Measurements from ENCODE around the gene CCR9.

Gene CCR9

GRCh38 chr3:45885979-45886705 lies at the start of gene CCR9:
Gene CCR9 (plus strand): TSS chr3:45886543. CDS start chr3:45894934, 8,391 bp downstream.
- DNase-seq (ENCODE audit: low read depth) = no peak
- no peak for TF ChIP-seq CTCF (IDR thresholded peaks at IDR 0.05; ENCODE audit: control insufficient read depth, extremely low read depth, insufficient read depth)
- no peak within 1 kb of the TSS for H3K4me3 ChIP-seq (ENCODE audit: low read depth, low read length)

- no peak for TF ChIP-seq CTCF (IDR thresholded peaks at IDR 0.05; ENCODE audit: control insufficient read depth, extremely low read depth, insufficient read depth)
- no peak overlapping the region for H3K4me3 ChIP-seq (ENCODE audit: low read depth, low read length)
- DNase-seq (ENCODE audit: low read depth) = no peak
Observed at GRCh38 chr3:45838466-45838865, 47.9 kb upstream of the CCR9 start.

GRCh38 chr3:45841420-45841756 lies 45.0 kb upstream of the CCR9 start:
- TF ChIP-seq CTCF (IDR thresholded peaks at IDR 0.05; ENCODE audit: control insufficient read depth, extremely low read depth, insufficient read depth) = no peak
- H3K4me3 ChIP-seq (ENCODE audit: low read depth, low read length) = peak overlapping the region; percentile 93
- no peak for DNase-seq (ENCODE audit: low read depth)

GRCh38 chr3:45841757-45842491 lies 44.4 kb upstream of the CCR9 start, which contains the start of gene LZTFL1:
Gene LZTFL1 (minus strand): TSS chr3:45842119. CDS start chr3:45841991, 128 bp downstream.
- no peak for TF ChIP-seq CTCF (IDR thresholded peaks at IDR 0.05; ENCODE audit: control insufficient read depth, extremely low read depth, insufficient read depth)
- peak within 1 kb of the TSS; percentile 93 for H3K4me3 ChIP-seq (ENCODE audit: low read depth, low read length)
- peak; percentile 96 for DNase-seq (ENCODE audit: low read depth)

- no peak for TF ChIP-seq CTCF (IDR thresholded peaks at IDR 0.05; ENCODE audit: control insufficient read depth, extremely low read depth, insufficient read depth)
- no peak overlapping the region for H3K4me3 ChIP-seq (ENCODE audit: low read depth, low read length)
- peak; percentile 67 for DNase-seq (ENCODE audit: low read depth)
Observed at GRCh38 chr3:45842851-45843625, 43.3 kb upstream of the CCR9 start.

GRCh38 chr3:45844616-45845015 lies 41.7 kb upstream of the CCR9 start:
- DNase-seq (ENCODE audit: low read depth) = no peak

More at GRCh38 chr3:45844616-45845015, 41.7 kb upstream of the CCR9 start:
- no peak overlapping the region for H3K4me3 ChIP-seq (ENCODE audit: low read depth, low read length)
- no peak for TF ChIP-seq CTCF (IDR thresholded peaks at IDR 0.05; ENCODE audit: control insufficient read depth, extremely low read depth, insufficient read depth)
